HepG2 (cell line): Measurements from ENCODE around the gene MPI. TPM values are rescaled to one million over a fixed set of nuclear protein-coding genes. Genes with fewer than 3 reads are reported as not detected.

Source experiments
- ATAD3A ChIP-seq: sonication (generic); formaldehyde crosslinking; IDR thresholded peaks from 2 replicates; pipeline ENCODE4 v1.4.0; 2020; ENCODE audit warnings: missing genetic modification reagents
- EP300 ChIP-seq, 3 experiments: sonication (generic) in 1 of 3; formaldehyde crosslinking in 1 of 3; IDR thresholded peaks; 2 replicates each; pipeline versions ENCODE4 v1.5.1 to v1.6.1; 2011 to 2020; ENCODE audit warnings: low read depth in 2 of 3, low read length in 2 of 3, borderline replicate concordance in 1 of 3, improper control_type of control experiment in 1 of 3, mild to moderate bottlenecking in 1 of 3, missing genetic modification reagents in 1 of 3, moderate library complexity in 1 of 3
- ERF ChIP-seq: IDR thresholded peaks from 2 replicates; pipeline ENCODE4 v1.6.1; 2018; ENCODE audit warnings: missing biosample characterization, missing genetic modification reagents
- FOSL1 ChIP-seq: sonication (generic); formaldehyde crosslinking; IDR thresholded peaks from 2 replicates; pipeline ENCODE4 v1.9.0; 2021; ENCODE audit warnings: missing genetic modification reagents, borderline replicate concordance
- JUNB ChIP-seq: sonication (generic); formaldehyde crosslinking; IDR thresholded peaks from 2 replicates; pipeline ENCODE4 v1.8.0; 2022; ENCODE audit warnings: missing genetic modification reagents, mild to moderate bottlenecking, borderline replicate concordance
- MEIS1 ChIP-seq: sonication (generic); formaldehyde crosslinking; IDR thresholded peaks from 2 replicates; pipeline ENCODE4 v1.9.0; 2021; ENCODE audit warnings: mild to moderate bottlenecking, missing genetic modification reagents, moderate library complexity, borderline replicate concordance
- MTA1 ChIP-seq: sonication (generic); formaldehyde crosslinking; IDR thresholded peaks from 2 replicates; pipeline ENCODE4 v1.4.0; 2020; ENCODE audit warnings: missing genetic modification reagents, mild to moderate bottlenecking, borderline replicate concordance
- MYPOP ChIP-seq: sonication (generic); formaldehyde crosslinking; IDR thresholded peaks from 2 replicates; pipeline ENCODE4 v1.8.1; 2023; ENCODE audit warnings: mild to moderate bottlenecking, moderate library complexity, missing genetic modification reagents
- ZNF761 ChIP-seq: sonication (generic); formaldehyde crosslinking; conservative IDR thresholded peaks from 2 replicates; pipeline ENCODE4 v1.4.0; 2020; ENCODE audit warnings: mild to moderate bottlenecking, missing genetic modification reagents
- ZNF788 ChIP-seq: sonication (generic); formaldehyde crosslinking; IDR thresholded peaks from 2 replicates; pipeline ENCODE4 v1.5.0; 2020; ENCODE audit warnings: mild to moderate bottlenecking, missing genetic modification reagents, borderline replicate concordance
- polyA plus RNA-seq, 8 experiments: library from polyadenylated mRNA; depleted of rRNA in 3 of 8; stranded (reverse) in 7 of 8; unstranded in 1 of 8; fragments of >200 nt; fragmentation: Illumina TruSeq in 4 of 8; extraction: Trizol in 4 of 8; gene quantifications; 2 replicates each; pipeline versions ENCODE4 v1.2.1 to v1.2.3, GENCODE V29; 2011 to 2016; ENCODE audit warnings: low read depth in 4 of 8, missing spikeins in 1 of 8, mixed read lengths in 1 of 8; ENCODE audit not compliant: insufficient read depth in 1 of 8
- total RNA-seq, 5 experiments: library from RNA; depleted of rRNA; stranded (reverse); fragments of >200 nt; fragmentation: Illumina TruSeq; extraction: Trizol; gene quantifications; 2 replicates each; pipeline ENCODE4 v1.2.3, GENCODE V29; 2016; ENCODE audit warnings: low read depth in 1 of 5
- TF ChIP-seq, protein P1 (sequence below): sonication (generic); formaldehyde crosslinking; IDR thresholded peaks from 2 replicates; pipeline ENCODE4 v1.5.1; 2020; ENCODE audit warnings: mild to moderate bottlenecking, missing genetic modification reagents, moderate library complexity
- TF ChIP-seq, protein P2 (sequence below): conservative IDR thresholded peaks from 2 replicates; pipeline ENCODE4 v1.6.1; 2018; ENCODE audit warnings: missing genetic modification reagents
- TF ChIP-seq, protein P3 (sequence below): IDR thresholded peaks from 2 replicates; pipeline ENCODE4 v1.4.0; 2020; ENCODE audit warnings: mild to moderate bottlenecking, missing genetic modification reagents
- TF ChIP-seq, protein P4 (sequence below): sonication (generic); formaldehyde crosslinking; conservative IDR thresholded peaks from 2 replicates; pipeline ENCODE4 v1.4.0; 2020; ENCODE audit warnings: missing genetic modification reagents
- TF ChIP-seq, protein P5 (sequence below): sonication (generic); formaldehyde crosslinking; IDR thresholded peaks from 2 replicates; pipeline ENCODE4 v1.5.0; 2020; ENCODE audit warnings: missing genetic modification reagents

MPI gene
- total and polyA plus RNA-seq, 2 of the 13 experiments (the other 11 are each of a cell fraction or from before 2014, with no cell fraction given): 36.9 to 63.5 TPM

DNA sequence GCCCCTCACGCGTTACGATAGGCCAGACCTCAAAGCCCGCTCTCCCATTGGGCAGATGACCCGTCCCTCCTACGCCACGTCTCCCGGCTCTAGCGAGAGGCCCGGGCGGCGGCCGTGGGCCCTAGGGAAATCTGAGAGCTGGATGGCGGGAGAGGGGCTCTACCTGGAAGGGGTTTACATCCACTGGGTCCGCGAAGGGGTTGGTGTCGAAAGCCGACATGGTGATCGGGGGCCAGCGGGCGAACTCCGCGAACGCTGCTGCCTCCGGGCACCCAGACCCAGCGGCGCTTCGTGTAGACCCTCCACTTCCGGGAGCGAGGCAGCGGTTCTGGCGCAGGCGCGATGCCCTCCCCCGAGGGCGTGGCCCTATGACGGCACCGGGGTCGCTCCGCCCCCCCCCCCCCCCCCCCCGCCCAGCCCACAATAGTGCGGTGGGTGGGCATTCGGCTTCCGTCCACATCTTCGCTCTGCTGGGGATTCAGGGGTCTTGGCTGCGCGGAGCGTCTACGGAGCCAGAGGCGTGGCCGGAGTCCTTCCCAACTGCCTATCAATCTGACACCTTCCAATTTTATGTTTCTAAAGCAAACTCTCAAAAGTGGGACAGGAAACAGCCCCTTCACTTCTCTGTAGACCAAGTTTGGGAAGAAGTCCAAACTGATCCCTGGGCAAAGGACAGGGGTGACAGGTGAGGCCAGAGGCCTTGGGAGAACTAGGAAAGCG lies 16.6 kb upstream of the MPI start, which contains the start of gene SCAMP2 (continued):
- TF ChIP-seq ZNF761 (CRISPR knock-in tag): no peak; the same call in 1 of the 2 replicates
- no peak for TF ChIP-seq ATAD3A (CRISPR knock-in tag)
- 0 out of 4 replicates have a peak, but pooled peaks of 1 of the 2 experiments have one; percentile 40 for TF ChIP-seq EP300 (IDR thresholded peaks at IDR 0.05; ENCODE audit: low read depth in 2 of 2, low read length in 2 of 2)
- TF ChIP-seq EP300 (CRISPR knock-in tag; IDR thresholded peaks at IDR 0.05; ENCODE audit: borderline replicate concordance): no peak
- TF ChIP-seq ZNF788: 0 out of 2 replicates have a peak, but pooled peaks have one; percentile 25
- TF ChIP-seq, protein P1, sequence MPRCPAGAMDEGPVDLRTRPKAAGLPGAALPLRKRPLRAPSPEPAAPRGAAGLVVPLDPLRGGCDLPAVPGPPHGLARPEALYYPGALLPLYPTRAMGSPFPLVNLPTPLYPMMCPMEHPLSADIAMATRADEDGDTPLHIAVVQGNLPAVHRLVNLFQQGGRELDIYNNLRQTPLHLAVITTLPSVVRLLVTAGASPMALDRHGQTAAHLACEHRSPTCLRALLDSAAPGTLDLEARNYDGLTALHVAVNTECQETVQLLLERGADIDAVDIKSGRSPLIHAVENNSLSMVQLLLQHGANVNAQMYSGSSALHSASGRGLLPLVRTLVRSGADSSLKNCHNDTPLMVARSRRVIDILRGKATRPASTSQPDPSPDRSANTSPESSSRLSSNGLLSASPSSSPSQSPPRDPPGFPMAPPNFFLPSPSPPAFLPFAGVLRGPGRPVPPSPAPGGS: no peak
- 0 out of 2 replicates have a peak, but pooled peaks have one; percentile 49 for TF ChIP-seq MYPOP (CRISPR knock-in tag)
- TF ChIP-seq ERF (CRISPR knock-in tag): peak; percentile 11; the same call in 1 of the 2 replicates
- TF ChIP-seq, protein P2, sequence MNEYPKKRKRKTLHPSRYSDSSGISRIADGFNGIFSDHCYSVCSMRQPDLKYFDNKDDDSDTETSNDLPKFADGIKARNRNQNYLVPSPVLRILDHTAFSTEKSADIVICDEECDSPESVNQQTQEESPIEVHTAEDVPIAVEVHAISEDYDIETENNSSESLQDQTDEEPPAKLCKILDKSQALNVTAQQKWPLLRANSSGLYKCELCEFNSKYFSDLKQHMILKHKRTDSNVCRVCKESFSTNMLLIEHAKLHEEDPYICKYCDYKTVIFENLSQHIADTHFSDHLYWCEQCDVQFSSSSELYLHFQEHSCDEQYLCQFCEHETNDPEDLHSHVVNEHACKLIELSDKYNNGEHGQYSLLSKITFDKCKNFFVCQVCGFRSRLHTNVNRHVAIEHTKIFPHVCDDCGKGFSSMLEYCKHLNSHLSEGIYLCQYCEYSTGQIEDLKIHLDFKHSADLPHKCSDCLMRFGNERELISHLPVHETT (CRISPR knock-in tag): no peak
- TF ChIP-seq, protein P3, sequence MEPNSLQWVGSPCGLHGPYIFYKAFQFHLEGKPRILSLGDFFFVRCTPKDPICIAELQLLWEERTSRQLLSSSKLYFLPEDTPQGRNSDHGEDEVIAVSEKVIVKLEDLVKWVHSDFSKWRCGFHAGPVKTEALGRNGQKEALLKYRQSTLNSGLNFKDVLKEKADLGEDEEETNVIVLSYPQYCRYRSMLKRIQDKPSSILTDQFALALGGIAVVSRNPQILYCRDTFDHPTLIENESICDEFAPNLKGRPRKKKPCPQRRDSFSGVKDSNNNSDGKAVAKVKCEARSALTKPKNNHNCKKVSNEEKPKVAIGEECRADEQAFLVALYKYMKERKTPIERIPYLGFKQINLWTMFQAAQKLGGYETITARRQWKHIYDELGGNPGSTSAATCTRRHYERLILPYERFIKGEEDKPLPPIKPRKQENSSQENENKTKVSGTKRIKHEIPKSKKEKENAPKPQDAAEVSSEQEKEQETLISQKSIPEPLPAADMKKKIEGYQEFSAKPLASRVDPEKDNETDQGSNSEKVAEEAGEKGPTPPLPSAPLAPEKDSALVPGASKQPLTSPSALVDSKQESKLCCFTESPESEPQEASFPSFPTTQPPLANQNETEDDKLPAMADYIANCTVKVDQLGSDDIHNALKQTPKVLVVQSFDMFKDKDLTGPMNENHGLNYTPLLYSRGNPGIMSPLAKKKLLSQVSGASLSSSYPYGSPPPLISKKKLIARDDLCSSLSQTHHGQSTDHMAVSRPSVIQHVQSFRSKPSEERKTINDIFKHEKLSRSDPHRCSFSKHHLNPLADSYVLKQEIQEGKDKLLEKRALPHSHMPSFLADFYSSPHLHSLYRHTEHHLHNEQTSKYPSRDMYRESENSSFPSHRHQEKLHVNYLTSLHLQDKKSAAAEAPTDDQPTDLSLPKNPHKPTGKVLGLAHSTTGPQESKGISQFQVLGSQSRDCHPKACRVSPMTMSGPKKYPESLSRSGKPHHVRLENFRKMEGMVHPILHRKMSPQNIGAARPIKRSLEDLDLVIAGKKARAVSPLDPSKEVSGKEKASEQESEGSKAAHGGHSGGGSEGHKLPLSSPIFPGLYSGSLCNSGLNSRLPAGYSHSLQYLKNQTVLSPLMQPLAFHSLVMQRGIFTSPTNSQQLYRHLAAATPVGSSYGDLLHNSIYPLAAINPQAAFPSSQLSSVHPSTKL (CRISPR knock-in tag): peak; percentile 38; the same call in 1 of the 2 replicates
- TF ChIP-seq FOSL1 (CRISPR knock-in tag): no peak
- TF ChIP-seq, protein P4, sequence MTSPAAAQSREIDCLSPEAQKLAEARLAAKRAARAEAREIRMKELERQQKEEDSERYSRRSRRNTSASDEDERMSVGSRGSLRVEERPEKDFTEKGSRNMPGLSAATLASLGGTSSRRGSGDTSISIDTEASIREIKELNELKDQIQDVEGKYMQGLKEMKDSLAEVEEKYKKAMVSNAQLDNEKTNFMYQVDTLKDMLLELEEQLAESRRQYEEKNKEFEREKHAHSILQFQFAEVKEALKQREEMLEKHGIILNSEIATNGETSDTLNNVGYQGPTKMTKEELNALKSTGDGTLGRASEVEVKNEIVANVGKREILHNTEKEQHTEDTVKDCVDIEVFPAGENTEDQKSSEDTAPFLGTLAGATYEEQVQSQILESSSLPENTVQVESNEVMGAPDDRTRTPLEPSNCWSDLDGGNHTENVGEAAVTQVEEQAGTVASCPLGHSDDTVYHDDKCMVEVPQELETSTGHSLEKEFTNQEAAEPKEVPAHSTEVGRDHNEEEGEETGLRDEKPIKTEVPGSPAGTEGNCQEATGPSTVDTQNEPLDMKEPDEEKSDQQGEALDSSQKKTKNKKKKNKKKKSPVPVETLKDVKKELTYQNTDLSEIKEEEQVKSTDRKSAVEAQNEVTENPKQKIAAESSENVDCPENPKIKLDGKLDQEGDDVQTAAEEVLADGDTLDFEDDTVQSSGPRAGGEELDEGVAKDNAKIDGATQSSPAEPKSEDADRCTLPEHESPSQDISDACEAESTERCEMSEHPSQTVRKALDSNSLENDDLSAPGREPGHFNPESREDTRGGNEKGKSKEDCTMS: no peak
- TF ChIP-seq, protein P5, sequence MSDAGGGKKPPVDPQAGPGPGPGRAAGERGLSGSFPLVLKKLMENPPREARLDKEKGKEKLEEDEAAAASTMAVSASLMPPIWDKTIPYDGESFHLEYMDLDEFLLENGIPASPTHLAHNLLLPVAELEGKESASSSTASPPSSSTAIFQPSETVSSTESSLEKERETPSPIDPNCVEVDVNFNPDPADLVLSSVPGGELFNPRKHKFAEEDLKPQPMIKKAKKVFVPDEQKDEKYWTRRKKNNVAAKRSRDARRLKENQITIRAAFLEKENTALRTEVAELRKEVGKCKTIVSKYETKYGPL (CRISPR knock-in tag): no peak
- TF ChIP-seq MEIS1 (CRISPR knock-in tag): no peak
- TF ChIP-seq MTA1: no peak
- TF ChIP-seq JUNB: no peak
